Common myeloid progenitor, CD34-positive (primary cell): ENCODE results near the gene DDX43.

Experiments used
- CTCF ChIA-PET: fragments of 350-600 bp; sonication (Branson Sonifier 250); formaldehyde crosslinking; loops from one replicate; lab custom pipeline; 2021; ENCODE audit warnings: antibody characterized with exemption; lab: Charles Lee
- POLR2A ChIA-PET: fragments of 350-600 bp; sonication (Branson Sonifier 250); formaldehyde crosslinking; loops from one replicate; lab custom pipeline; 2021; ENCODE audit warnings: antibody characterized with exemption; lab: Charles Lee
- DNase-seq, 3 donors: peaks; one replicate each; pipeline versions ENCODE4 v3.0.0 to v3.0.0-alpha.2; 2013
- H3K27ac ChIP-seq, 2 experiments: 1 replicate in 1 of 2; 2 replicates in 1 of 2; pipeline ENCODE4 v1.7.0; 2013; ENCODE audit warnings: inconsistent platforms in 2 of 2, low read length in 2 of 2, mild to moderate bottlenecking in 2 of 2, low read depth in 1 of 2, moderate library complexity in 1 of 2; ENCODE audit not compliant: severe bottlenecking in 2 of 2, insufficient read depth in 1 of 2, poor library complexity in 1 of 2
- H3K27me3 ChIP-seq, 5 experiments: replicated peaks in 2 of 5; 1 replicate in 3 of 5; 2 replicates in 2 of 5; pipeline versions ENCODE4 v1.6.1 to v1.7.0; 2013; ENCODE audit warnings: low read length in 4 of 5, mild to moderate bottlenecking in 2 of 5, moderate library complexity in 2 of 5, inconsistent platforms in 1 of 5; ENCODE audit not compliant: insufficient read depth in 5 of 5, control insufficient read depth in 4 of 5
- H3K36me3 ChIP-seq, 4 experiments: 1 replicate in 2 of 4; 2 replicates in 2 of 4; pipeline versions ENCODE4 v1.6.1 to v1.7.0; 2013; ENCODE audit warnings: low read length in 3 of 4, control low read depth in 1 of 4, mild to moderate bottlenecking in 1 of 4; ENCODE audit not compliant: control insufficient read depth in 4 of 4, insufficient read depth in 4 of 4
- H3K4me1 ChIP-seq, 4 experiments: 1 replicate in 3 of 4; 2 replicates in 1 of 4; pipeline versions ENCODE4 v1.6.1 to v1.7.1; 2013; ENCODE audit warnings: low read length in 3 of 4, mild to moderate bottlenecking in 3 of 4, control low read depth in 1 of 4, inconsistent platforms in 1 of 4, moderate library complexity in 1 of 4; ENCODE audit not compliant: control insufficient read depth in 4 of 4, insufficient read depth in 4 of 4; ENCODE audit errors: control extremely low read depth in 1 of 4
- H3K4me3 ChIP-seq, 7 experiments: 1 replicate in 4 of 7; 2 replicates in 3 of 7; pipeline versions ENCODE4 v1.5.1 to v1.7.0; 2013; ENCODE audit warnings: mild to moderate bottlenecking in 7 of 7, low read length in 6 of 7, moderate library complexity in 6 of 7, inconsistent platforms in 2 of 7, low read depth in 2 of 7, control low read depth in 1 of 7; ENCODE audit not compliant: insufficient read depth in 4 of 7, control insufficient read depth in 1 of 7; ENCODE audit errors: extremely low read depth in 1 of 7
- H3K9me3 ChIP-seq, 5 experiments: 1 replicate in 4 of 5; 2 replicates in 1 of 5; pipeline versions ENCODE4 v1.6.1 to v1.7.1; 2013; ENCODE audit warnings: low read length in 4 of 5, mild to moderate bottlenecking in 2 of 5, inconsistent platforms in 1 of 5, low read depth in 1 of 5, moderate library complexity in 1 of 5; ENCODE audit not compliant: control insufficient read depth in 4 of 5, insufficient read depth in 2 of 5; ENCODE audit errors: control extremely low read depth in 1 of 5
- WGBS: methylation state at CpG from one replicate; pipeline ENCODE4 v1.1.5; 2013; ENCODE audit not compliant: insufficient coverage; 5-methylcytosine and 5-hydroxymethylcytosine counted together

The DDX43 gene

GRCh38 chr6:73363537-73363875 is 31.1 kb upstream of the DDX43 start:
- Histone ChIP-seq H3K27ac (no peak overlapping the region), H3K4me1 (no peaks in the 10 kb centered on the region), H3K36me3 (no peaks in the 10 kb centered on the region), H3K9me3 (peaks cover 0 to 2% (median 0%) of the 10 kb centered on the region in 5 experiments), H3K4me3 (no peak overlapping the region), H3K27me3 (no peaks in the 10 kb centered on the region)
- POLR2A ChIA-PET = no interaction called here
- DNase-seq = no peak
- 99% methylated on average over 19 of the region's 23 CpGs for WGBS
- CTCF ChIA-PET = no interaction called here

- ChIA-PET POLR2A (no interaction called here), CTCF (no interaction called here)
- no peak for DNase-seq
- peaks cover 0 to 3% (median 0%) of the 10 kb centered on the region in 5 experiments for H3K9me3 ChIP-seq
- no peaks in the 10 kb centered on the region for H3K27me3 ChIP-seq
- H3K36me3 ChIP-seq = no peaks in the 10 kb centered on the region
- WGBS = 97% methylated on average over 11 of the region's 14 CpGs
- H3K4me3 ChIP-seq = no peak overlapping the region
- no peak overlapping the region for H3K27ac ChIP-seq
- no peaks in the 10 kb centered on the region for H3K4me1 ChIP-seq
These were observed 30.5 kb upstream of the DDX43 start for GRCh38 chr6:73364121-73364520.

- Histone ChIP-seq H3K27me3 (no peaks in the 10 kb centered on the region), H3K9me3 (peaks cover 0 to 7% (median 0%) of the 10 kb centered on the region in 5 experiments), H3K27ac (no peak overlapping the region), H3K4me3 (no peak overlapping the region), H3K36me3 (no peaks in the 10 kb centered on the region), H3K4me1 (no peaks in the 10 kb centered on the region)
- WGBS = 93% methylated on average over 7 of the region's 9 CpGs
- ChIA-PET POLR2A (no interaction called here), CTCF (no interaction called here)
- no peak for DNase-seq
These were observed 30.1 kb upstream of the DDX43 start for GRCh38 chr6:73364549-73364948.

DNA sequence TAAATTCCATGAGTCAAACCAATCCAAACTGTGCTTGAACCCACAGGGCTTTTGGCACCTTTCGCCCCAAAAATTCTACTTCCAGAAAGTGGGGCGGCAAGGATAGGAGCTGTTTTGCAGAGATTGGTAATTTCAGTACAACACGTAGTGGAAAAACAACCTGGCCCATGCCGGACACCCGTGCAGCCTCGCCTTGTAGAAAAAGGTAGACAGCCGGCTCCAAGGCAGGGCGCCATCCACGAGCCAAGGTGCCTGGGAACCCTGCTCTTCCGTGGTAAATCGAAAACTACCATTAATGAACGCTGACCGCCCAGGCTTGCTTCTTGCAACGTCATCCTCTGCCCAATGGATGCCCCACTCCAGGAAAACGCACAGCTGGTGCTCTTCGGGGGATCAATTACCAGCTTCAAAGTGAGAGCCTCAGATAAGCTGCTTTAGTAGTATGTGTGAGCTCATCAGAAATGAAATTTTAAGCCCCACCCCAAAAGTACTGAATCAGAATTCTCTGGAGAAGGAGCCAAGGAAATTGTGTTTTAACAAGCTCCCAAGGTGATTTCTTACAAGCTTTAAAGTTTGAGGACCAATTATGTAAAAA is 26.8 kb upstream of the DDX43 start:
- ChIA-PET POLR2A (no interaction called here), CTCF (no interaction called here)
- H3K4me3 ChIP-seq = no peak overlapping the region
- peaks cover 0 to 17% (median 9%) of the 10 kb centered on the region in 5 experiments for H3K9me3 ChIP-seq
- H3K4me1 ChIP-seq = no peaks in the 10 kb centered on the region
- no peak overlapping the region for H3K27ac ChIP-seq
- WGBS = 87% methylated on average over 14 of the region's 16 CpGs
- no peak for DNase-seq
- no peaks in the 10 kb centered on the region for H3K36me3 ChIP-seq
- H3K27me3 ChIP-seq = no peaks in the 10 kb centered on the region

GRCh38 chr6:73368675-73369074 is 26.0 kb upstream of the DDX43 start:
- Histone ChIP-seq H3K36me3 (no peaks in the 10 kb centered on the region), H3K4me3 (no peak overlapping the region), H3K27me3 (no peaks in the 10 kb centered on the region), H3K4me1 (no peaks in the 10 kb centered on the region), H3K9me3 (peaks cover 0 to 17% (median 9%) of the 10 kb centered on the region in 5 experiments), H3K27ac (no peak overlapping the region)
- ChIA-PET POLR2A (no interaction called here), CTCF (no interaction called here)
- 100% methylated on average over 1 of the region's 4 CpGs for WGBS
- no peak for DNase-seq

DNA sequence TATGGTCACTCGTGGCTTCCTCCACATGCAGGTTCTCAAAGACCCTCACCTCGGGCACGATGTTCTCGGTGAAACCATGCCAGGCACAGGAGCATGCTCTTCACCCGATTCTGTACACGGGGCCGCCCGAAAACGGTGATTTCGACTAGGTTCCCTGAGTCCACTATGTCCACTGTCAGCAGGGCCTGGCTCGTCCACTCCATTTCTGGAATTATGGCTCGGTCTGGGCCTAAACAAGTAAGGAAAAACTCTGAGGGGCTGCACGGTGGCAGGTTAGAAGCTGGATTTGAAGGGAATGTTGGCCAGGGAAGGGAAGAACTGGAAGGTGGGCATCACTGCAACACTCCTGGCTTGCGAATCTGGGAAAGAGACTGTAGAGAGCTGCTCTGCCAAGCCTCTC is 25.5 kb upstream of the DDX43 start:
- H3K4me1 ChIP-seq = no peaks in the 10 kb centered on the region
- H3K27ac ChIP-seq = no peak overlapping the region
- H3K27me3 ChIP-seq = no peaks in the 10 kb centered on the region
- H3K9me3 ChIP-seq = peaks cover 0 to 17% (median 9%) of the 10 kb centered on the region in 5 experiments
- 93% methylated on average over 14 of the region's 14 CpGs for WGBS
- POLR2A ChIA-PET = no interaction called here
- CTCF ChIA-PET = no interaction called here
- H3K4me3 ChIP-seq = no peak overlapping the region
- no peaks in the 10 kb centered on the region for H3K36me3 ChIP-seq
- DNase-seq = no peak

DNA sequence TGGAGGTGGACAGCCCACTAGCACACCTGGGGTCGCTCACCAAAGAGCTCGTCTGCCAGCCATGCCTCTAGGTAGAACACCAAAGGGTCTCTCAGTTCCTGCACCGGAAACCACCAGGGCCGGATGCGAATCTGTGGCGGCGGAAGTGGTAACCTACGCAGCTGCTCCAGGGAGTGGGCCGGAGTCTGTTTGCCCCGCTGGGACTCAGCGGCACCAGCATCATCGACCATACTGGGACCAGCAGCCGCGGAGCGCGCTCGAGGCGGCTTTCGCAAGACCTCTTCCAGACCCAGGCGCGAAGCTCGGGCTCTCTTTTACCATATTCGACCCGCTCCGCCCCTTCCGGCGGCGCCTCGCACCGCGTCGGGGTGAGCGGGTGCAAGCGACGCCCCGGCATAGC is 25.1 kb upstream of the DDX43 start, which contains the start of gene OOEP:
TSS of gene OOEP (minus strand) at position 335 of the 400 bp plus-strand sequence. CDS start at position 230, 105 bp downstream.
- ChIA-PET CTCF (no interaction called here), POLR2A (no interaction called here)
- H3K4me1 ChIP-seq = no peaks in the 10 kb centered on the region
- no peak within 1 kb of the TSS for H3K4me3 ChIP-seq
- H3K36me3 ChIP-seq = no peaks in the 10 kb centered on the region
- H3K27me3 ChIP-seq = no peaks in the 10 kb centered on the region
- DNase-seq = no peak
- WGBS = 98% methylated on average over 36 of the region's 36 CpGs
- no peak within 1 kb of the TSS for H3K27ac ChIP-seq
- peaks cover 0 to 17% (median 9%) of the 10 kb centered on the region in 5 experiments for H3K9me3 ChIP-seq
